ENCODE data around the gene IL23R. TPM values are rescaled to one million over a fixed set of nuclear protein-coding genes. Genes with fewer than 3 reads are reported as not detected.
"Not testable (repeated sequence)": the region's sequence is repeated elsewhere in the genome, so short reads cannot be mapped to it uniquely, and the experiment has no call there.

Gene IL23R
- polyA plus RNA-seq, 6 donors from 2014 or later, result not detected

- no peak for ATAC-seq (ENCODE audit: low read depth in 2 of 2)
- Mint-ChIP-seq H3K4me1 (no peaks in the 10 kb centered on the region), H3K9me3 (no peaks in the 10 kb centered on the region), H3K27me3 (peaks cover 0 to under 1% (median 0%) of the 10 kb centered on the region in 3 donors), H3K36me3 (no peaks in the 10 kb centered on the region), H3K4me3 (no peak overlapping the region), H3K27ac (no peak overlapping the region)
- no peak for DNase-seq
Observed at GRCh38 chr1:67190942-67191341, 24.7 kb downstream of the IL23R start.

DNA sequence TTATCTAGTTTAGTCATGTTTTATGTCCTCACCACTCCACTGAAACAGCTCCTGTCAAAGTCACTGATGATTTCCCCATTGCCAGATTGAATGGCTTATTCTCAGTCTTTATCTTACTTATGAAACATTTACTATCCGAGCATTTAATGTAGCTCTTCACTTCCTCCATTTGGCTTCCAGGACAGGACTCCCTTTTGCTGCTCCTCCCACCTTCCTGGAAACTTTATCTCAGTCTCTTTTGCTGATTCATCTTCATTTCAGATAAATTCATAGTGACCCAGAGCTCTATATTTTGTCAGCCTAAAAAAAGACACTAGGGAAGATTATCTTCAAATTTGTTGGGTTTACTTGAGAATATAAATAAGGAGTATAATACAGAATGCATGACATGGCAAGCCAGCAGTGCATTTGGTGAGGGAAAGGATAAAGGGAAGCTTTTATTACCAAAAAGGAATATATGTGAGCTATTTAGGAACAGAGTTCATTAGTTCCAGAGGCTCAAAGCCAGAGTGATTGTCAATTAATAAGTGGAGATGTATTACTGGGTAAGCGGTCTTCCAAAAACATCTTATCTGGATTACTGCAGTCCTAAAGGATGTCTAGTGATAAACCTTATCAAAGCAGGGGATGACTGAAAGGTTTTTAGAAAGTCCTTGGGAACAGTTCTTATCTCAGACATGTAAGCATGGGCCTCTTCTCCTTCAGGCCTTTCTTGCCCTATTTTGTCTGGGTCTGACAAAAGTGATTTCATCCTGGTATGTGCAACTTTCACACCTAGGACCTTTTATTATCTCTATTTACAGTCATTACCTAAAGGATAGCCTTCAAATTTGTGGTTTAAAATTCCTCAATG is 25.6 kb downstream of the IL23R start:
- no peak for ATAC-seq (ENCODE audit: low read depth in 2 of 2)
- Mint-ChIP-seq H3K27ac (no peak overlapping the region), H3K4me3 (no peak overlapping the region), H3K27me3 (no peaks in the 10 kb centered on the region), H3K9me3 (no peaks in the 10 kb centered on the region), H3K4me1 (no peaks in the 10 kb centered on the region), H3K36me3 (no peaks in the 10 kb centered on the region)
- DNase-seq, result no peak

- Mint-ChIP-seq H3K27me3 (no peaks in the 10 kb centered on the region), H3K36me3 (no peaks in the 10 kb centered on the region), H3K9me3 (no peaks in the 10 kb centered on the region), H3K27ac (no peak overlapping the region), H3K4me1 (no peaks in the 10 kb centered on the region), H3K4me3 (no peak overlapping the region)
- no peak for DNase-seq
- ATAC-seq (ENCODE audit: low read depth in 2 of 2), result no peak
Observed at GRCh38 chr1:67192902-67193301, 26.6 kb downstream of the IL23R start.

- Mint-ChIP-seq H3K4me1 (no peaks in the 10 kb centered on the region), H3K27me3 (no peaks in the 10 kb centered on the region), H3K9me3 (no peaks in the 10 kb centered on the region), H3K27ac (no peak overlapping the region), H3K36me3 (no peaks in the 10 kb centered on the region), H3K4me3 (no peak overlapping the region)
- ATAC-seq (ENCODE audit: low read depth in 2 of 2), result no peak
- no peak for DNase-seq
Observed at GRCh38 chr1:67193704-67194103, 27.4 kb downstream of the IL23R start.

DNA sequence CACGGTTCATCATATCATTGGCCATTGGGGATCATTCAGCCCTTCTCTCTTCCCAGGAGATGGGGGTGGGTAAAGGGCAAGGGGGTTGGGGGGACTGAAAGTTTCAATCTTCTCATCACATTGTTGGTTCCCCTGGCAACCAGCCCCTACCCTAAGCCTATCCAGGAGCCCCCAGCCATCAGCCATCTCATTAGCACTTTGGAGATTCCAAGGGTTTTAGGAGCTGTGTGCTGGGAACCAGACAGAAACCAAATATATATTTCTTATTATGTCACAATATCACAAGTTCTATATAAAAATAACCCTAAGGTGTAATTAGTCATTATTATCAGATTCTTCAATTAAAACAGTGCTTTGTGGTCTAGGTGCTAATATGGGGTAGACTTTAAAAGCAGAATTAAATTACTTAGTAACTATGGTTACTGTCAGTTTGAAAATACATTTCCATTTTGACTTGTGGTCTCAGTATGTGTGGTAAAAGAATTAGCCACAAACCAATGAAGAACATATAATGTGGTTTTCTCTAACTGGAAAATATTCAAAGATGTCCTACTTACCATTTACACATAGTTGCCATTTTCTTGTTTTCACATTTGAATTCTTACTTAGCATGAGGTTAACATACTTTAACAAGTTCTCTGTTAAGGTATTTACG is 28.1 kb downstream of the IL23R start:
- Mint-ChIP-seq H3K4me1 (no peaks in the 10 kb centered on the region), H3K27ac (no peak overlapping the region), H3K9me3 (no peaks in the 10 kb centered on the region), H3K27me3 (no peaks in the 10 kb centered on the region), H3K36me3 (no peaks in the 10 kb centered on the region), H3K4me3 (no peak overlapping the region)
- DNase-seq (no peak), ATAC-seq (ENCODE audit: low read depth in 2 of 2) (no peak)

GRCh38 chr1:67200755-67201154 is 34.5 kb downstream of the IL23R start:
- Mint-ChIP-seq H3K9me3 (no peaks in the 10 kb centered on the region), H3K4me1 (no peaks in the 10 kb centered on the region), H3K27ac (no peak overlapping the region), H3K27me3 (no peaks in the 10 kb centered on the region), H3K4me3 (no peak overlapping the region), H3K36me3 (no peaks in the 10 kb centered on the region)
- DNase-seq (no peak), ATAC-seq (ENCODE audit: low read depth in 2 of 2) (no peak)

- no peak overlapping the region for H3K27ac Mint-ChIP-seq
- H3K27me3 Mint-ChIP-seq, result no peaks in the 10 kb centered on the region
- no peaks in the 10 kb centered on the region for H3K36me3 Mint-ChIP-seq
- H3K4me3 Mint-ChIP-seq, result no peak overlapping the region
- H3K4me1 Mint-ChIP-seq, result no peaks in the 10 kb centered on the region
- no peaks in the 10 kb centered on the region for H3K9me3 Mint-ChIP-seq
- ATAC-seq (ENCODE audit: low read depth in 2 of 2) (no peak), DNase-seq (no peak)
Observed at GRCh38 chr1:67201891-67202290, 35.6 kb downstream of the IL23R start.

GRCh38 chr1:67204298-67204980 is 38.2 kb downstream of the IL23R start:
- Mint-ChIP-seq H3K4me1 (no peaks in the 10 kb centered on the region), H3K27me3 (no peaks in the 10 kb centered on the region), H3K9me3 (no peaks in the 10 kb centered on the region), H3K36me3 (no peaks in the 10 kb centered on the region), H3K27ac (peak overlapping the region in 1 of 6 donors; percentile 33), H3K4me3 (no peak overlapping the region)
- ATAC-seq (ENCODE audit: low read depth in 2 of 2) (no peak), DNase-seq (no peak)

GRCh38 chr1:67207398-67207797 is 41.1 kb downstream of the IL23R start:
- H3K4me1 Mint-ChIP-seq; ATAC-seq (ENCODE audit: low read depth in 2 of 2); H3K9me3 Mint-ChIP-seq; H3K4me3 Mint-ChIP-seq; DNase-seq; H3K27me3 Mint-ChIP-seq; H3K36me3 Mint-ChIP-seq: not testable (repeated sequence)
- H3K27ac Mint-ChIP-seq, result peak overlapping the region in 1 of 6 donors; percentile 74

DNA sequence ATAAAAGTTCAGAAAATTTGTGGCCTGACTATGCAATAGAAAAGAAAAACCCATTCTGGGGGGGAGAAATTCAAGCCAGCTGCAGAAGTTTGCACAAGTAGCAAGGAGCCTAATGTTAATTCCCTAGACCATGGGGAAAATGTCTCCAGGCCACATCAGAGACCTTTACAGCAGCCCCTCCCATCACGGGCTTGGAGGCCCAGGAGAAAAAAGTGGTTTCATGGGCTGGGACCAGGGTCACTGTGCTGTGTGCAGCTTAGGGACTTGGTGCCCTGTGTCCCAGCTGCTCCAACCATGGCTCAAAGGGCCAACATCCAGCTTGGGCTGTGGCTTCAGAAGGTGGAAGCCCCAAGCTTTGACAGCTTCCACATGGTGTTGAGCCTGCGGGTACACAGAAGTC is 42.0 kb downstream of the IL23R start:
- no peaks in the 10 kb centered on the region for H3K36me3 Mint-ChIP-seq
- no peaks in the 10 kb centered on the region for H3K4me1 Mint-ChIP-seq
- H3K27ac Mint-ChIP-seq, result peak overlapping the region in 1 of 6 donors; percentile 18

DNA sequence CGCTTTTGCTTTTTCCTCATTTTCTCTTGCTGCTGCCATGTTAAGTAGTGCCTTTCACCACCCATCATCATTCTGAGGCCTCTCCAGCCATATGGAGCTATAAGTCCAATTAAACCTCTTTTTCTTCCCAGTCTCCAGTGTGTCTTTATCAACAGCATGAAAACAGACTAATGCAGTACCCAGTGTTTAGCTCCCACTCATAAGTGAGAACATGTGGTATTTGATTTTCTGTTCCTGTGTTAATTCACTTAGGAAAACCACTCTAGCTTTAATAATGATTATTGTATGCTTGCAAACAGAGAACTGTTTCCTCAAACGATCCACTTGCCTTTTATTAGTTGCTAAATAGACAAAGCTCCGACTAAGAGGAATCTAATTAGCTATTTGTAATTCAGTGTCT is 43.3 kb downstream of the IL23R start:
- H3K27ac Mint-ChIP-seq, result no peak overlapping the region
- no peak for DNase-seq
- H3K4me1 Mint-ChIP-seq, result peaks cover 0 to 2% (median 1%) of the 10 kb centered on the region in 3 donors
- ATAC-seq (ENCODE audit: low read depth in 2 of 2), result no peak
- no peaks in the 10 kb centered on the region for H3K36me3 Mint-ChIP-seq
- no peaks in the 10 kb centered on the region for H3K27me3 Mint-ChIP-seq
- no peaks in the 10 kb centered on the region for H3K9me3 Mint-ChIP-seq
- peak overlapping the region in 1 of 8 donors; percentile 27 for H3K4me3 Mint-ChIP-seq

More for the DNA sequence above, 42.0 kb downstream of the IL23R start:
- Mint-ChIP-seq H3K4me3 (no peak overlapping the region), H3K9me3 (no peaks in the 10 kb centered on the region), H3K27me3 (no peaks in the 10 kb centered on the region)
- DNase-seq (no peak), ATAC-seq (ENCODE audit: low read depth in 2 of 2) (no peak)

DNA sequence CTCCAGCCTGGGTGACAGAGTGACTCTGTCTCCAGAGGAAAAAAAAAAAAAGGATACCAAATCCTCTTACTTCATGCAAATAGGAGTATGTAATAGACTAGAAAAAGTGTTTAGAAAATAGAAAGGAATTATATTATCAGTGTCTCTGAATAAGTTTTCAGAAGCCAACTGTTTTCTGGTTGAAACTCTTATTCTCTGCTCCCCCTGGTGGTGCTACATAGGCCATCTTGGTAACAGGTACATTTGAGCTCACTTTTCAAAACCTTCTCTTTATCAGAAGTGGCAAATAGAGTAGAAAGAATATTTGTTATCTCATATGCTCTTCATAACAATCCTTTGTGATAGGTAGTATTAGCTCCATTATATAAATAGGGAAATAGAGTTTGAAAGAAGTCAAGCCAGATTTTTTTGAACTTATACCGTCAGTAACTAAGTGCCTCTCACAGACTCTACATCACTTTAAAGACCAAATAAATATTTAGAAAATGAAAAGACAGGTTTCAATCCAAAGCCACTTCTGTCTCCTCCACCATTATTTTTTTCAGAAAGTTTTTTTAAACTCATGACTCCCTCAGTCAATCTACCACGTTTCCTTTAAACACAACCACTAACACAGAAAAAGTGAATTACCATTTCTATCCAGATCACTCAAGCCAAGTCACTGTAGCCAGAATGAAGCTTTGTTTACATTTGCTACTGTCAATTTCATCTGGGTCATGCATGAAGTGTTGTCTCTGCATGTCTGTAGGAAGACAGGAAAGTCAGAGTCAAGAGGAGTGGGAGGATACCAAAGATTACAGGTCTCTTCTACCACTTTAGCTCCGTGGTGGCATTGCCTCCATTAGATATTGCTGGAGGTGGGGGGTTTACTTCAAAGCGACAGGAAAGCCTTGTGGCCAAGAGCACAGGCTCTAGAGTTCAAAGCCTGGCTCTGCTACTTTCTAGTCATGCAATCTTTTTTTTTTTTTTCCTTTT is 45.6 kb downstream of the IL23R start:
- H3K27me3 Mint-ChIP-seq, result no peaks in the 10 kb centered on the region
- H3K4me1 Mint-ChIP-seq, result peaks cover 3 to 10% (median 9%) of the 10 kb centered on the region in 3 donors
- no peaks in the 10 kb centered on the region for H3K9me3 Mint-ChIP-seq
- peak overlapping the region in 1 of 8 donors; percentile 13 for H3K4me3 Mint-ChIP-seq
- no peak overlapping the region for H3K27ac Mint-ChIP-seq
- no peaks in the 10 kb centered on the region for H3K36me3 Mint-ChIP-seq
- peak; percentile 5 for DNase-seq
- ATAC-seq (ENCODE audit: low read depth in 2 of 2), result no peak

- Mint-ChIP-seq H3K4me3 (no peak overlapping the region), H3K27me3 (no peaks in the 10 kb centered on the region), H3K4me1 (peaks cover 3 to 10% (median 9%) of the 10 kb centered on the region in 3 donors), H3K36me3 (no peaks in the 10 kb centered on the region), H3K9me3 (no peaks in the 10 kb centered on the region), H3K27ac (no peak overlapping the region)
- DNase-seq (no peak), ATAC-seq (ENCODE audit: low read depth in 2 of 2) (no peak)
Observed at GRCh38 chr1:67213164-67213563, 46.9 kb downstream of the IL23R start.
